Measurements from ENCODE around the gene DNAJC6. TPM values are rescaled to one million over a fixed set of nuclear protein-coding genes. Genes with fewer than 3 reads are reported as not detected.
"Not testable (repeated sequence)": the region's sequence is repeated elsewhere in the genome, so short reads cannot be mapped to it uniquely, and the experiment has no call there.

DNAJC6 gene
- total RNA-seq, 1 experiment from 2014 or later: 4.0 TPM

DNA sequence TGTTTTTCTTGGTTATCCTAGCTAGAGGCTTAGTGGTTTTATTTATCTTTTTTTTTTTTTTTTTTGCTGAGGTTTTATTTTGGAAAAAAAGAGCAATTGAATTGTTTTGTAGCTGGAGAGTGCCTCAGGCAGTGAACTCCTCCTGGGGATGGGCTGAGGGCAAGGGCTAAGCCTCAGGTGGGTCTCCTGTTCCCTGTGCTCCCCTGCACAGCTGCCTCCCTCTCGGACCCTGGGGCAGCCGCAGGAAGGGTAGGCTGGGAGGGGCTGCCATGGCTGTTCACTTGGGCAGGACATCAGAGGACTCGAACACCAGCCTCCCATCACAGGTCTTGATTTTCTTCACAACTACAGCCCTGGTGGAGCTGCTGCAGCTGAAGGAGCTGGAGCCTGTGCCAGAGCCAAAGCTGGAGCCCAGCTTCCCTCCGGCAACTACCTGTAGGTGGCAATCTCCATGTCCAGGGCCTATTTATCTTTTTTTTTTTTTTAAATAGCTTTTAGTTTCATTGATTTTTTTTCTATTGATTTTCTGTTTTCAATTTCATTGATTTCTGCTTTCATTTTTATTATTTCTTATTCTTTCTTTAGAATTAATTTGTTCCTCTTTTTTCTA is 140.0 kb downstream of the DNAJC6 start:
- H3K36me3 ChIP-seq (ENCODE audit: control insufficient read depth, insufficient read depth, low read length): no peaks in the 10 kb centered on the region
- no peak overlapping the region for H3K4me3 ChIP-seq (ENCODE audit: low read depth in 2 of 2, low read length in 2 of 2)
- H3K4me1 ChIP-seq (ENCODE audit: control insufficient read depth, insufficient read depth, low read length): no peaks in the 10 kb centered on the region
- H3K27me3 ChIP-seq (ENCODE audit: control insufficient read depth, insufficient read depth, low read length): no peaks in the 10 kb centered on the region
- no TSS peak for BruUV-seq (replicated peaks)
- ChIA-PET POLR2A (interaction anchor here (0.6 kb wide), 1 partner anchor 275 kb away, joined by 4 read pairs; no protein-coding TSS in a partner anchor), CTCF (interaction anchor here (0.7 to 1.0 kb wide), 3 partner anchors 9 to 238 kb away, joined by 4 to 8 read pairs (median 4); no protein-coding TSS in a partner anchor)
- H3K9me3 ChIP-seq (ENCODE audit: control insufficient read depth, insufficient read depth, low read depth, low read length): no peaks in the 10 kb centered on the region
- no peak overlapping the region for H3K27ac ChIP-seq (ENCODE audit: low read length)
- in situ Hi-C loops (cut with HindIII; ENCODE audit: low pct_unique_long_range_greater_than_20kb, low sequenced_read_pairs) (no loop called here), intact Hi-C loops (cut with micrococcal nuclease; ENCODE audit: unreplicated experiment) (no loop called here)
- ATAC-seq (no peak), DNase-seq (ENCODE audit: low read depth, low spot score) (no peak)
- no peak for TF ChIP-seq POLR2AphosphoS5 (IDR thresholded peaks at IDR 0.05; ENCODE audit: low read depth, low read length)
- TF ChIP-seq SIN3A (IDR thresholded peaks at IDR 0.05; ENCODE audit: borderline replicate concordance, insufficient read depth, low read depth, low read length): no peak
- peak; percentile 24; the same call in 1 of the 2 replicates for TF ChIP-seq CTCF (IDR thresholded peaks at IDR 0.05)
- no peak for TF ChIP-seq REST (IDR thresholded peaks at IDR 0.05; ENCODE audit: insufficient read depth in 1 of 2, low read depth in 2 of 2, low read length in 1 of 2)
- no peak for TF ChIP-seq TCF7L2 (IDR thresholded peaks at IDR 0.05; ENCODE audit: low read depth, low read length)

DNA sequence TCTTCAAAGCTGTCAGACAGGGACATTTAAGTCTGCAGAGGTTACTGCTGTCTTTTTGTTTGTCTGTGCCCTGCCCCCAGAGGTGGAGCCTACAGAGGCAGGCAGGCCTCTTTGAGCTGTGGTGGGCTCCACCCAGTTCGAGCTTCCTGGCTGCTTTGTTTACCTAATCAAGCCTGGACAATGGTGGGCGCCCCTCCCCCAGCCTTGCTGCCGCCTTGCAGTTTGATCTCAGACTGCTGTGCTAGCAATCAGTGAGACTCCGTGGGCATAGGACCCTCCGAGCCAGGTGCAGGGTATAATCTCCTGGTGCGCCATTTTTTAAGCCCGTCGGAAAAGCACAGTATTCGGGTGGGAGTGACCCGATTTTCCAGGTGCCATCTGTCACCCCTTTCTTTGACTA is 146.3 kb downstream of the DNAJC6 start:
- H3K4me1 ChIP-seq (ENCODE audit: control insufficient read depth, insufficient read depth, low read length); H3K36me3 ChIP-seq (ENCODE audit: control insufficient read depth, insufficient read depth, low read length); in situ Hi-C loops (cut with HindIII; ENCODE audit: low pct_unique_long_range_greater_than_20kb, low sequenced_read_pairs); H3K9me3 ChIP-seq (ENCODE audit: control insufficient read depth, insufficient read depth, low read depth, low read length); CTCF ChIA-PET; intact Hi-C loops (cut with micrococcal nuclease; ENCODE audit: unreplicated experiment); H3K4me3 ChIP-seq (ENCODE audit: low read depth in 2 of 2, low read length in 2 of 2); POLR2A ChIA-PET; H3K27me3 ChIP-seq (ENCODE audit: control insufficient read depth, insufficient read depth, low read length); DNase-seq (ENCODE audit: low read depth, low spot score); H3K27ac ChIP-seq (ENCODE audit: low read length); ATAC-seq; BruUV-seq (replicated peaks): not testable (repeated sequence)

DNA sequence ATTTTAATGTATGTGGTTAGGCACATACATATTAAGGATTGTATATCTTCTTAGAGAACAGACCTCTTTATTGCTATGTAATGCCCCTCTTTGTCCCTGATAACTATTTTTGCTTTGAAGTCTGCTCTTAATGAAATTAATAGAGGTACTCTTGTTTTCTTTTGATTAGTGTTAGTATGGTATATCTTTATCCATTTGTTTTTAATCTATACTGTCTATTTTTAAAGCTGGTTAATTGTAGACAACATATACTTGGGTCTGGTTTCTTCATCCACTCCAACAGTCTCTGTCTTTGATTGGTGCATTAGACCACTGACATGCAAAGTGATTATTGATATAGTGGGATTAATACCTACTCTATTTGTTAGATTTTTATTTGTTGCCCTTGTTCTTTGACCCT is 147.1 kb downstream of the DNAJC6 start:
- CTCF ChIA-PET: no interaction called here
- H3K4me3 ChIP-seq (ENCODE audit: low read depth in 2 of 2, low read length in 2 of 2): no peak overlapping the region

More for the DNA sequence above, 147.1 kb downstream of the DNAJC6 start:
- intact Hi-C loops (cut with micrococcal nuclease; ENCODE audit: unreplicated experiment) (no loop called here), in situ Hi-C loops (cut with HindIII; ENCODE audit: low pct_unique_long_range_greater_than_20kb, low sequenced_read_pairs) (no loop called here)
- Histone ChIP-seq H3K36me3 (ENCODE audit: control insufficient read depth, insufficient read depth, low read length) (no peaks in the 10 kb centered on the region), H3K4me1 (ENCODE audit: control insufficient read depth, insufficient read depth, low read length) (no peaks in the 10 kb centered on the region), H3K27ac (ENCODE audit: low read length) (no peak overlapping the region), H3K9me3 (ENCODE audit: control insufficient read depth, insufficient read depth, low read depth, low read length) (no peaks in the 10 kb centered on the region), H3K27me3 (ENCODE audit: control insufficient read depth, insufficient read depth, low read length) (no peaks in the 10 kb centered on the region)
- no peak for DNase-seq (ENCODE audit: low read depth, low spot score)
- no TSS peak for BruUV-seq (replicated peaks)
- TF ChIP-seq REST (IDR thresholded peaks at IDR 0.05; ENCODE audit: insufficient read depth in 1 of 2, low read depth in 2 of 2, low read length in 1 of 2) (no peak), SIN3A (IDR thresholded peaks at IDR 0.05; ENCODE audit: borderline replicate concordance, insufficient read depth, low read depth, low read length) (no peak), CTCF (IDR thresholded peaks at IDR 0.05) (no peak), TCF7L2 (IDR thresholded peaks at IDR 0.05; ENCODE audit: low read depth, low read length) (no peak), POLR2AphosphoS5 (IDR thresholded peaks at IDR 0.05; ENCODE audit: low read depth, low read length) (no peak)
- ATAC-seq: no peak
- POLR2A ChIA-PET: no interaction called here
